Central memory CD4-positive, alpha-beta T cell (primary cell): Measurements from ENCODE around the gene LHX8.

Experiments
- DNase-seq: peaks from one replicate; pipeline ENCODE4 v3.0.0; 2022

LHX8 gene

GRCh38 chr1:75208862-75209261 lies 74.7 kb downstream of the LHX8 start:
- DNase-seq = no peak
